Stimulated activated effector memory CD8-positive, alpha-beta T cell treated with anti-CD3 and anti-CD28 coated beads, Interleukin-12 subunit alpha, Interleukin-12 subunit beta, amount 100 ng/mL, for 72 hours (primary cell): ENCODE results near the gene MAPT.
"Not testable (repeated sequence)": the region's sequence is repeated elsewhere in the genome, so short reads cannot be mapped to it uniquely, and the experiment has no call there.

Experiments used
- ATAC-seq: fragments of 150-1000 bp; cut with Tn5 transposase; 2 replicates; pipeline ENCODE4 v1.10.0; 2021
- DNase-seq, 2 donors: peaks; one replicate each; pipeline ENCODE4 v3.0.0; 2021 to 2022; ENCODE audit warnings: low spot score in 2 of 2
- H3K27ac Mint-ChIP-seq: one replicate; pipeline ENCODE4 v1.8.0; 2022; ENCODE audit warnings: mild to moderate bottlenecking, mixed read lengths
- H3K36me3 Mint-ChIP-seq: one replicate; pipeline ENCODE4 v1.8.0; 2022; ENCODE audit warnings: mild to moderate bottlenecking, mixed read lengths
- H3K4me1 Mint-ChIP-seq: one replicate; pipeline ENCODE4 v1.8.0; 2022; ENCODE audit warnings: mixed read lengths
- H3K4me3 Mint-ChIP-seq: one replicate; pipeline ENCODE4 v1.8.0; 2022; ENCODE audit warnings: mild to moderate bottlenecking, mixed read lengths
- H3K9me3 Mint-ChIP-seq: one replicate; pipeline ENCODE4 v1.8.0; 2022; ENCODE audit warnings: mixed read lengths

The MAPT gene

GRCh38 chr17:46011711-46012505 lies 117.6 kb downstream of the MAPT start:
- ATAC-seq (no peak), DNase-seq (no peak)
- Mint-ChIP-seq H3K36me3 (no peaks in the 10 kb centered on the region), H3K4me1 (no peaks in the 10 kb centered on the region), H3K27ac (no peak overlapping the region), H3K4me3 (no peak overlapping the region), H3K9me3 (no peaks in the 10 kb centered on the region)

- Mint-ChIP-seq H3K4me1 (no peaks in the 10 kb centered on the region), H3K4me3 (no peak overlapping the region), H3K36me3 (no peaks in the 10 kb centered on the region), H3K27ac (no peak overlapping the region), H3K9me3 (no peaks in the 10 kb centered on the region)
- no peak for DNase-seq
- no peak for ATAC-seq
These were observed 118.2 kb downstream of the MAPT start for GRCh38 chr17:46012506-46013079.

GRCh38 chr17:46013127-46013501 lies 118.8 kb downstream of the MAPT start:
- Mint-ChIP-seq H3K27ac (no peak overlapping the region), H3K9me3 (no peaks in the 10 kb centered on the region), H3K4me1 (peaks cover under 1% of the 10 kb centered on the region), H3K36me3 (no peaks in the 10 kb centered on the region), H3K4me3 (no peak overlapping the region)
- DNase-seq: no peak
- ATAC-seq: no peak

- Mint-ChIP-seq H3K4me3 (no peak overlapping the region), H3K9me3 (no peaks in the 10 kb centered on the region), H3K27ac (peak overlapping the region; percentile 35), H3K36me3 (no peaks in the 10 kb centered on the region), H3K4me1 (peaks cover 6% of the 10 kb centered on the region)
- ATAC-seq: no peak
- no peak for DNase-seq
These were observed 119.3 kb downstream of the MAPT start for GRCh38 chr17:46013502-46014165.

GRCh38 chr17:46019408-46019925 lies 125.1 kb downstream of the MAPT start:
- Mint-ChIP-seq H3K36me3 (peaks cover 13% of the 10 kb centered on the region), H3K4me1 (peaks cover 28% of the 10 kb centered on the region), H3K27ac (peak overlapping the region; percentile 96), H3K4me3 (peak overlapping the region; percentile 54)
- not testable (repeated sequence) for ATAC-seq, H3K9me3 Mint-ChIP-seq, DNase-seq

- DNase-seq (peak; percentile 42 to 75), ATAC-seq (peak; percentile 98)
- H3K4me1 Mint-ChIP-seq: peaks cover 30% of the 10 kb centered on the region
- H3K4me3 Mint-ChIP-seq: peak overlapping the region; percentile 54
- peaks cover 17% of the 10 kb centered on the region for H3K36me3 Mint-ChIP-seq
- peak overlapping the region; percentile 96 for H3K27ac Mint-ChIP-seq
- H3K9me3 Mint-ChIP-seq: no peaks in the 10 kb centered on the region
These were observed 125.8 kb downstream of the MAPT start for GRCh38 chr17:46020023-46020761.

GRCh38 chr17:46020998-46021397 lies 126.6 kb downstream of the MAPT start:
- Mint-ChIP-seq H3K4me1 (peaks cover 38% of the 10 kb centered on the region), H3K4me3 (no peak overlapping the region), H3K27ac (peak overlapping the region; percentile 96), H3K9me3 (no peaks in the 10 kb centered on the region), H3K36me3 (peaks cover 25% of the 10 kb centered on the region)
- ATAC-seq (no peak), DNase-seq (no peak)

GRCh38 chr17:46023366-46023765 lies 129.0 kb downstream of the MAPT start:
- not testable (repeated sequence) for DNase-seq, H3K4me3 Mint-ChIP-seq, H3K9me3 Mint-ChIP-seq, ATAC-seq
- Mint-ChIP-seq H3K4me1 (peaks cover 48% of the 10 kb centered on the region), H3K27ac (peak overlapping the region; percentile 86), H3K36me3 (peaks cover 45% of the 10 kb centered on the region)

- H3K4me1 Mint-ChIP-seq: peaks cover 43% of the 10 kb centered on the region
- peak overlapping the region; percentile 86 for H3K27ac Mint-ChIP-seq
These were observed 129.5 kb downstream of the MAPT start for GRCh38 chr17:46023783-46024388.

GRCh38 chr17:46024590-46024989 lies 130.2 kb downstream of the MAPT start:
- peaks cover 44% of the 10 kb centered on the region for H3K4me1 Mint-ChIP-seq
- H3K27ac Mint-ChIP-seq: peak overlapping the region; percentile 86
- H3K4me3 Mint-ChIP-seq: no peak overlapping the region
- no peaks in the 10 kb centered on the region for H3K9me3 Mint-ChIP-seq
- DNase-seq (no peak), ATAC-seq (no peak)
- H3K36me3 Mint-ChIP-seq: peaks cover 57% of the 10 kb centered on the region

More at GRCh38 chr17:46023783-46024388, 129.5 kb downstream of the MAPT start:
- no peak for ATAC-seq
- H3K4me3 Mint-ChIP-seq: no peak overlapping the region
- no peaks in the 10 kb centered on the region for H3K9me3 Mint-ChIP-seq
- peaks cover 50% of the 10 kb centered on the region for H3K36me3 Mint-ChIP-seq
- no peak for DNase-seq

GRCh38 chr17:46025060-46025459 lies 130.7 kb downstream of the MAPT start:
- Mint-ChIP-seq H3K4me1 (peaks cover 42% of the 10 kb centered on the region), H3K36me3 (peaks cover 62% of the 10 kb centered on the region), H3K4me3 (no peak overlapping the region), H3K9me3 (no peaks in the 10 kb centered on the region), H3K27ac (peak overlapping the region; percentile 86)
- ATAC-seq (no peak), DNase-seq (no peak)

GRCh38 chr17:46025510-46026165 lies 131.3 kb downstream of the MAPT start:
- H3K4me3 Mint-ChIP-seq: no peak overlapping the region
- peaks cover 68% of the 10 kb centered on the region for H3K36me3 Mint-ChIP-seq
- no peak for DNase-seq
- H3K9me3 Mint-ChIP-seq: no peaks in the 10 kb centered on the region
- H3K27ac Mint-ChIP-seq: peak overlapping the region; percentile 86
- H3K4me1 Mint-ChIP-seq: peaks cover 42% of the 10 kb centered on the region
- no peak for ATAC-seq

- no peak for ATAC-seq
- Mint-ChIP-seq H3K4me1 (peaks cover 37% of the 10 kb centered on the region), H3K4me3 (no peak overlapping the region)
These were observed 132.1 kb downstream of the MAPT start for GRCh38 chr17:46026166-46027047.

More at GRCh38 chr17:46026166-46027047, 132.1 kb downstream of the MAPT start:
- Mint-ChIP-seq H3K36me3 (peaks cover 75% of the 10 kb centered on the region), H3K27ac (peak overlapping the region; percentile 86), H3K9me3 (no peaks in the 10 kb centered on the region)
- no peak for DNase-seq
